Endothelial cell of umbilical vein (primary cell): ENCODE results near the gene PLSCR1. TPM values are rescaled to one million over a fixed set of nuclear protein-coding genes. Genes with fewer than 3 reads are reported as not detected.

Experiments
- BruUV-seq: library from RNA; stranded (reverse); fragments of 400-500 nt; replicated peaks from 2 replicates; lab custom pipeline; 2021; lab: Mats Ljungman, UMichigan
- CTCF ChIA-PET: fragments of 300-600, 350-600 bp; sonication (Branson Sonifier 250); formaldehyde crosslinking; loops from one replicate; lab custom pipeline; 2021; ENCODE audit warnings: antibody characterized with exemption, inconsistent platforms; lab: Charles Lee
- POLR2A ChIA-PET: fragments of 300-600, 350-600 bp; sonication (Branson Sonifier 250); formaldehyde crosslinking; loops from one replicate; lab custom pipeline; 2021; ENCODE audit warnings: antibody characterized with exemption, inconsistent platforms; lab: Charles Lee
- DNase-seq: peaks from one replicate; pipeline ENCODE4 v3.0.0-alpha.2; 2011; ENCODE audit warnings: low read depth, low spot score
- FAIRE-seq: peaks from 2 replicates; lab custom pipeline; 2011; peaks lifted over from hg19 to GRCh38; lab: Jason Lieb, UNC
- H2AFZ ChIP-seq: 2 replicates; pipeline ENCODE4 v1.6.0; 2012; ENCODE audit warnings: low read depth, low read length, control low read depth, inconsistent platforms
- H3K27ac ChIP-seq: 2 replicates; pipeline ENCODE4 v1.5.1; 2011; ENCODE audit warnings: low read depth, mild to moderate bottlenecking, control low read depth, low read length, moderate library complexity; ENCODE audit not compliant: insufficient read depth
- H3K27me3 ChIP-seq, 2 experiments: 2 replicates each; pipeline versions ENCODE4 v1.6.0 to v1.6.1; 2011; ENCODE audit warnings: low read length in 2 of 2, mixed read lengths in 1 of 2; ENCODE audit not compliant: control insufficient read depth in 2 of 2, insufficient read depth in 2 of 2
- H3K36me3 ChIP-seq, 2 experiments: 2 replicates in 1 of 2; 3 replicates in 1 of 2; pipeline ENCODE4 v1.5.1; 2011; ENCODE audit warnings: low read length in 2 of 2, mild to moderate bottlenecking in 1 of 2, moderate library complexity in 1 of 2; ENCODE audit not compliant: control insufficient read depth in 2 of 2, insufficient read depth in 2 of 2; ENCODE audit errors: extremely low read depth in 1 of 2
- H3K4me1 ChIP-seq: 3 replicates; pipeline ENCODE4 v1.5.1; 2011; ENCODE audit warnings: mild to moderate bottlenecking, low read length; ENCODE audit not compliant: control insufficient read depth, insufficient read depth; ENCODE audit errors: extremely low read depth
- H3K4me2 ChIP-seq: 2 replicates; pipeline ENCODE4 v1.6.1; 2011; ENCODE audit warnings: low read length, control low read depth, mixed read lengths; ENCODE audit not compliant: insufficient read depth
- H3K4me3 ChIP-seq, 3 experiments: fragments of 200-600 bp in 1 of 3; sonication (generic), shearing (Covaris generic) in 1 of 3; replicated peaks in 1 of 3; 2 replicates each; pipeline ENCODE4 v1.5.1; 2011 to 2016; ENCODE audit warnings: control low read depth in 3 of 3, low read length in 3 of 3, mild to moderate bottlenecking in 2 of 3, inconsistent platforms in 1 of 3, low read depth in 1 of 3, moderate library complexity in 1 of 3; ENCODE audit not compliant: insufficient read depth in 1 of 3
- H3K79me2 ChIP-seq: 2 replicates; pipeline ENCODE4 v1.6.0; 2012; ENCODE audit warnings: low read length, inconsistent platforms; ENCODE audit not compliant: control insufficient read depth, insufficient read depth
- H3K9ac ChIP-seq: replicated peaks from 2 replicates; pipeline ENCODE3; 2011; ENCODE audit warnings: low read length, control low read depth; ENCODE audit not compliant: insufficient read depth; ENCODE audit errors: extremely low read depth
- H3K9me1 ChIP-seq: replicated peaks from 3 replicates; pipeline ENCODE4 v1.6.0; 2011; ENCODE audit warnings: mild to moderate bottlenecking, low read length; ENCODE audit not compliant: control insufficient read depth, insufficient read depth; ENCODE audit errors: extremely low read depth
- H3K9me3 ChIP-seq: replicated peaks from 2 replicates; pipeline ENCODE4 v1.5.1; 2012; ENCODE audit warnings: low read length, inconsistent platforms; ENCODE audit not compliant: control insufficient read depth, insufficient read depth
- H4K20me1 ChIP-seq: replicated peaks from 2 replicates; pipeline ENCODE3; 2011; ENCODE audit warnings: mild to moderate bottlenecking, low read length; ENCODE audit not compliant: control insufficient read depth, insufficient read depth; ENCODE audit errors: extremely low read depth
- CTCF ChIP-seq, 2 donors: IDR thresholded peaks; 1 replicate in 1 of 2; 2 replicates in 1 of 2; pipeline ENCODE4 v1.5.1; 2011; ENCODE audit warnings: low read length in 2 of 2, mild to moderate bottlenecking in 2 of 2, moderate library complexity in 2 of 2, control low read depth in 1 of 2, inconsistent platforms in 1 of 2, low read depth in 1 of 2; ENCODE audit not compliant: insufficient read depth in 1 of 2; ENCODE audit errors: extremely low read depth in 1 of 2
- EZH2 ChIP-seq: IDR thresholded peaks from 2 replicates; pipeline ENCODE4 v1.6.1; 2012; ENCODE audit warnings: borderline replicate concordance, low read depth, mild to moderate bottlenecking, moderate library complexity, low read length, inconsistent platforms; ENCODE audit not compliant: severe bottlenecking
- GATA2 ChIP-seq: IDR thresholded peaks from 2 replicates; pipeline ENCODE4 v1.7.0; 2011; ENCODE audit warnings: low read depth, mild to moderate bottlenecking, moderate library complexity, mixed read lengths, low read length; ENCODE audit not compliant: insufficient read length, insufficient read depth
- JUN ChIP-seq: IDR thresholded peaks from 2 replicates; pipeline ENCODE4 v1.6.1; 2011; ENCODE audit warnings: borderline replicate concordance, low read depth; ENCODE audit not compliant: insufficient read length, insufficient read depth
- MYC ChIP-seq: IDR thresholded peaks from one replicate; pipeline ENCODE4 v1.6.1; 2011; ENCODE audit warnings: mild to moderate bottlenecking, low read depth, low read length
- dilution Hi-C: fragments of 300-500 bp; cut with MboI; formaldehyde crosslinking; loops from one replicate; pipeline ENCODE4 v1.15.0; 2019; ENCODE audit warnings: low sequenced_read_pairs; ENCODE audit not compliant: extremely low pct_ligation_motif_present
- intact Hi-C: fragments of 100-400 bp; cut with micrococcal nuclease; formaldehyde crosslinking; loops from one replicate; pipeline ENCODE4 v1.10.0; 2022
- polyA plus RNA-seq, 4 experiments: library from polyadenylated mRNA; depleted of rRNA in 3 of 4; stranded (reverse) in 3 of 4; unstranded in 1 of 4; fragments of >200 nt; gene quantifications; 2 replicates each; pipeline versions ENCODE4 v1.2.1 to v1.2.3, GENCODE V29; 2011 to 2012; ENCODE audit warnings: missing spikeins in 1 of 4
- total RNA-seq: library from RNA; stranded (reverse); gene quantifications from 2 replicates; pipeline ENCODE4 v1.2.3, GENCODE V29; 2021

The PLSCR1 gene
- total and polyA plus RNA-seq, 2 donors (not counting 3 experiments of a cell fraction or from before 2014, with no cell fraction given) = 53.2 to 78.7 TPM

- no TSS peak for BruUV-seq
- Histone ChIP-seq H2AFZ (no peak overlapping the region), H3K4me1 (no peaks in the 10 kb centered on the region), H3K27ac (no peak overlapping the region), H3K36me3 (no peaks in the 10 kb centered on the region), H3K79me2 (no peaks in the 10 kb centered on the region), H3K9ac (no peak overlapping the region), H3K4me2 (no peak overlapping the region), H3K9me3 (no peaks in the 10 kb centered on the region), H3K4me3 (no peak overlapping the region), H3K9me1 (no peaks in the 10 kb centered on the region), H3K27me3 (no peaks in the 10 kb centered on the region), H4K20me1 (no peaks in the 10 kb centered on the region)
- intact Hi-C loops = no loop called here
- TF ChIP-seq MYC = no peak
- TF ChIP-seq EZH2 = no peak
- dilution Hi-C loops = no loop called here
- FAIRE-seq = no peak
- POLR2A ChIA-PET = no interaction called here
- DNase-seq = no peak
- CTCF ChIA-PET = no interaction called here
Measured at GRCh38 chr3:146566138-146566537, 21.7 kb upstream of the PLSCR1 start.

- no peaks in the 10 kb centered on the region for H3K27me3 ChIP-seq
- DNase-seq (no peak), FAIRE-seq (no peak)
- H3K9ac ChIP-seq = no peak overlapping the region
- ChIA-PET CTCF (no interaction called here), POLR2A (interaction anchor here (0.6 kb wide), 1 partner anchor 90 kb away, joined by 7 read pairs; no protein-coding TSS in a partner anchor)
- intact Hi-C loops (no loop called here), dilution Hi-C loops (no loop called here)
- H3K4me2 ChIP-seq = no peak overlapping the region
- H3K9me3 ChIP-seq = no peaks in the 10 kb centered on the region
- no TSS peak for BruUV-seq
- no peak overlapping the region for H3K4me3 ChIP-seq
- no peak overlapping the region for H2AFZ ChIP-seq
- H4K20me1 ChIP-seq = no peaks in the 10 kb centered on the region
- H3K9me1 ChIP-seq = no peaks in the 10 kb centered on the region
- H3K4me1 ChIP-seq = no peaks in the 10 kb centered on the region
- H3K27ac ChIP-seq = no peak overlapping the region
- H3K36me3 ChIP-seq = no peaks in the 10 kb centered on the region
- TF ChIP-seq MYC (no peak), CTCF (IDR thresholded peaks at IDR 0.05; ENCODE audit: extremely low read depth in 1 of 2, insufficient read depth in 1 of 2, low read depth in 1 of 2, low read length in 2 of 2) (no peak), GATA2 (no peak), JUN (no peak), EZH2 (no peak)
- no peaks in the 10 kb centered on the region for H3K79me2 ChIP-seq
Measured at GRCh38 chr3:146561879-146562278, 17.5 kb upstream of the PLSCR1 start.
